ENCODE data around the gene SLC29A3. TPM values are rescaled to one million over a fixed set of nuclear protein-coding genes. Genes with fewer than 3 reads are reported as not detected.

The SLC29A3 gene
- total RNA-seq, 2 experiments from 2014 or later, result 2.9 to 3.3 TPM

GRCh38 chr10:71337219-71337701 is 18.2 kb downstream of the SLC29A3 start:
- ATAC-seq, result no peak
- POLR2A ChIA-PET, result interaction anchor here (1.5 kb wide), 1 partner anchor 21 kb away, joined by 3 read pairs; no protein-coding TSS in a partner anchor
- intact Hi-C loops (cut with micrococcal nuclease), result no loop called here
- Mint-ChIP-seq H3K36me3 (ENCODE audit: low read depth) (peaks cover 3% of the 10 kb centered on the region), H3K9me3 (no peaks in the 10 kb centered on the region), H3K4me3 (no peak overlapping the region), H3K27me3 (no peaks in the 10 kb centered on the region), H3K4me1 (ENCODE audit: low read depth) (no peaks in the 10 kb centered on the region), H3K27ac (no peak overlapping the region)
- DNase-seq, result no peak
- TF ChIP-seq CTCF (IDR thresholded peaks at IDR 0.05), result no peak
- CTCF ChIA-PET, result no interaction called here

- Mint-ChIP-seq H3K9me3 (no peaks in the 10 kb centered on the region), H3K4me1 (ENCODE audit: low read depth) (no peaks in the 10 kb centered on the region), H3K36me3 (ENCODE audit: low read depth) (peaks cover 3% of the 10 kb centered on the region), H3K27me3 (no peaks in the 10 kb centered on the region), H3K4me3 (no peak overlapping the region), H3K27ac (no peak overlapping the region)
- ChIA-PET POLR2A (no interaction called here), CTCF (interaction anchor here (0.8 to 0.9 kb wide), 2 partner anchors 12 to 35 kb away, joined by 3 read pairs; no protein-coding TSS in a partner anchor)
- no peak for TF ChIP-seq CTCF (IDR thresholded peaks at IDR 0.05)
- DNase-seq, result no peak
- ATAC-seq, result no peak
- intact Hi-C loops (cut with micrococcal nuclease), result no loop called here
Measured at GRCh38 chr10:71338728-71339495, 19.9 kb downstream of the SLC29A3 start.

GRCh38 chr10:71339796-71340589 is 20.9 kb downstream of the SLC29A3 start:
- H3K9me3 Mint-ChIP-seq, result no peaks in the 10 kb centered on the region
- no peak for TF ChIP-seq CTCF (IDR thresholded peaks at IDR 0.05)
- intact Hi-C loops (cut with micrococcal nuclease), result no loop called here
- CTCF ChIA-PET, result interaction anchor here (0.9 to 1.6 kb wide), 3 partner anchors 44 to 471 kb away, joined by 3 to 5 read pairs (median 3); no protein-coding TSS in a partner anchor
- DNase-seq, result no peak
- no peaks in the 10 kb centered on the region for H3K27me3 Mint-ChIP-seq
- ATAC-seq, result no peak
- POLR2A ChIA-PET, result no interaction called here
- no peak overlapping the region for H3K4me3 Mint-ChIP-seq
- peaks cover 3% of the 10 kb centered on the region for H3K36me3 Mint-ChIP-seq (ENCODE audit: low read depth)
- no peak overlapping the region for H3K27ac Mint-ChIP-seq
- H3K4me1 Mint-ChIP-seq (ENCODE audit: low read depth), result no peaks in the 10 kb centered on the region

DNA sequence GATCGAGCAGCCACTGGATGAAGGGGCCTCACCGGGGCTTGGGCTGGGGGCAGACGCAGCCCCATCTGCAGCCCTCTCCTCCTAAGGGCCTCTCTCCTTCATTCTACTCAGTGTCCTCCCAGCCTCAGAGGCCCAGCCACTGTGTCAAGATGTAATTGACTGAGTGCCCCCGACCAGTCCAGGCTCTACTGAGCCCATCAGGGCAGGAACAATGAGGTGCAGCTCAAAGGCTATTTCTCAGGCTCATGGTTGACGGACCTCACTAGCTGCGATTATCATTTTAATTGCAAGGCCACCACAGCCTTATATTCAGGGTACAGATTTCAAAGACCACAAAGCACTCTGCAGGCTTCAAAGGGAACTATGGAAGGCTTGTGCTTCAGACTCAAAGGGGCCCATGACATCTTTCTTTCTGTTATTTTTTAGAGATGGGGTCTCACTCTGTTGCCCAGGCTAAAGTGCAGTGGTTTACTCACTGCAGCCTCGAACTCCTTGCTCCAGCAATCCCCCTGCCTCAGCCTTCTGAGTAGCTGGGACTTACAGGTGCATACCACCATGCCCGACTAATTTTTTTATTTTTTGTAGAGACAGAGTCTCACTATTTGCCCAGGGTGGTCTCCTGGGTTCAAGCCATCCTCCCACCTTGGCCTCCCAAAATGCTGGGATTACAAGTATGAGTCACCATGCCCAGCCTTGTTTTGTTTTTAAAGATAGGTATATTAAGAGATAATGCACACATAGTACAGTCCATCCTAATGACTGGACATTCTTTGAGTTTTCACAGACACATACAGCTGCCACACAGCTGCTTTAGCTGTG is 23.7 kb downstream of the SLC29A3 start:
- DNase-seq, result no peak
- Mint-ChIP-seq H3K9me3 (no peaks in the 10 kb centered on the region), H3K4me1 (ENCODE audit: low read depth) (no peaks in the 10 kb centered on the region), H3K27ac (no peak overlapping the region), H3K4me3 (no peak overlapping the region), H3K27me3 (no peaks in the 10 kb centered on the region), H3K36me3 (ENCODE audit: low read depth) (peaks cover 3% of the 10 kb centered on the region)
- intact Hi-C loops (cut with micrococcal nuclease), result no loop called here
- POLR2A ChIA-PET, result interaction anchor here (1.1 kb wide), 1 partner anchor 9 kb away, joined by 5 read pairs; no protein-coding TSS in a partner anchor
- ATAC-seq, result no peak
- no peak for TF ChIP-seq CTCF (IDR thresholded peaks at IDR 0.05)
- CTCF ChIA-PET, result interaction anchor here (1.0 kb wide), 1 partner anchor 58 kb away, joined by 3 read pairs; no protein-coding TSS in a partner anchor

All from activated CD8-positive, alpha-beta T cell treated with anti-CD3 and anti-CD28 coated beads for 36 hours (primary cell).